CD4-positive, alpha-beta T cell treated with Interleukin-21 for 1 hour (primary cell): Measurements from ENCODE around the gene RHNO1.
A peak's percentile ranks its signal among the peaks of the same experiment; 100 is the strongest.

Experiments
- DNase-seq: peaks from one replicate; pipeline ENCODE4 v3.0.0-alpha.2; 2020

Gene RHNO1, protein sequence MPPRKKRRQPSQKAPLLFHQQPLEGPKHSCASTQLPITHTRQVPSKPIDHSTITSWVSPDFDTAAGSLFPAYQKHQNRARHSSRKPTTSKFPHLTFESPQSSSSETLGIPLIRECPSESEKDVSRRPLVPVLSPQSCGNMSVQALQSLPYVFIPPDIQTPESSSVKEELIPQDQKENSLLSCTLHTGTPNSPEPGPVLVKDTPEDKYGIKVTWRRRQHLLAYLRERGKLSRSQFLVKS

DNA sequence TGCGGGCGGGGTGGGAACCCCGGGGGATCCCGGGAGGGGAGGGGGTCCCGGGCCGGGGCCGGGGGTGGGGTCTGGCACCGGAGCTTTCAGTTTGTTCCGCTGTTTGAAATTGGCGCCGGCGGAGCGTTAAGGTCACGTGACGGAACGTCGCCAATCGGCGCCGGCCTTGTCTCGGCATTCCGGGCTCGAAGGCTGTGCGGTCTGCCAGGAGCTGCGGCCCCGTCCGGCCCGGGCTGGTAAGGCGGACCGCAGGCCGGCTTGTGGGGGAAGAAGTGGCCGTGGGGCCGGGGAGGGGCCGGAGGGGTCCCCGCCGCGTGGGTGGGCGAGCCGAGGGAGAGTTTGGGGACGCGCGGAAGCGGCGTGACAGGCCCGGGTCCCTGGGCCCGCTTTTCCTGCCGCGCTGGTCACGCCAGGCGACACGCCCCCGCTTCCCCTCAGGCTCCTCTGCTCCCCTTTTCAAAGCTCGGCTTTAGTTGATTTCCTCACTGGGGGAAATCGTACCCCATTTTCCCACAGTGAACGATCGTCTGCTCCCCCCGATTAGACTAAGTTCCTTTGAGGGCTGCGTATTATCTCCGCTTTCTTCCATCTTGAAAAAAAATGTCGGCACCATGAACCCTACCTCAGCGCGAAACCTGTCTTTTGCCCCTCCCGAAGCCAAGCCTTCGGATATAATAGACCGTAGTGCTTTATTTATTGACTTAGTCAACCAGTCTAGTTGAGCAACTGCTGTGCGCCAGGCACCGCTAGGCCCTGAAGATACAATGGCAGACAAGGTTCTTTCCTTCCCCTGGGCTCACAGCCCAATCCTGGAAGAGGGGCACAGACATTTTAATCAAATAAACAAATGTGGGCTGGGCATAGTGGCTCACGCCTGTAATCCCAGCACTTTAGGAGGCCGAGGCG is at the start of gene RHNO1, which contains the start of gene FOXM1:
Gene RHNO1 (plus strand): TSS at position 177 of the 906 bp plus-strand sequence. CDS start 8,144 bp downstream, outside the sequence.
Gene FOXM1 (minus strand): TSS at position 128 of the 906 bp plus-strand sequence. CDS start 2,696 bp downstream, outside the sequence.
- DNase-seq, result peak; percentile 90

DNA sequence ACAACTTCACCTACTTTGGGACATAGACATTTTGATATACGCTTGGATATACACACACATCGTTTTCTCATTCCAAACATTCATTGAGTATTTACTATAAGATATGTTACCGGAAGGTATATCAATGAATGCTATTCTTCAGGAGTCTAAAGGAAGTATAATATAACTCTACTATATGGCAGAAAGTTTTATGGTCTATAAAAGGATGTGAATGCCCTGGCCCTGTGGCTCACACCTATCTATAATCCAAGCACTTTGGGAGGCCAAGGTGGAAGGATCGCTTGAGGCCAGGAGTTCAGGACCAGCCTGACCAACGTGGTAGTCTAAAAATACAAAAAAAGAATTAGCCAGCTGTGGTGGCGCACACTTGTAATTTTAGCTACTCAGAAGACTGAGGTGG is 47.7 kb upstream of the RHNO1 start:
- no peak for DNase-seq

DNA sequence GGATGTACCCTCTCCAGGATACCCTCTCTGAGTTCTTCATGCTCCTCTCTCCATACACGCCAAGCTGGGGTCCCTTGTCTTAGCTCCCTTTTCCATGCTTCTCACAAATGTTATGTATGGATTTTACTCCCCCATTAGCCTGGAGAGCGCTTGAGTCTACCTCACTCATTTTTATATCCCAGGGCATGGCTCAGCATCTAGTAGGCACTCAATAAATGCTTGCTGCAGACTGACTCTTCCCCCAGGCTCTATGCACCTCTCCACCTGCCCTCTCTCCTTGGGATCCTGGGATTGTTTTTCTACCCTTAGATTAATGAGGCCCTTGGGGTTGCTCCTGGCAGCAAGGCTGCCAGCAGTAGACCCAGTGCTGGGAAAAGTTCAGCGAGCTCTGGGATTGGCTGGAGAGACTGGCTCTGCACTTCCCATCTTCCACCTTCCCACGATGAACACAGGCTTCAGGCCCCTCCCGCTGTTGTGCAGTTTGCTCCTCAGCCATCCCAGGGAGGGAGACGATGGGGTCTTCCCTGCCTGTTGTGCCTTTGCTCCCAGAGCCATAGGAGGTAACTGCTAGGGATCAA is 44.4 kb upstream of the RHNO1 start:
- no peak for DNase-seq

DNA sequence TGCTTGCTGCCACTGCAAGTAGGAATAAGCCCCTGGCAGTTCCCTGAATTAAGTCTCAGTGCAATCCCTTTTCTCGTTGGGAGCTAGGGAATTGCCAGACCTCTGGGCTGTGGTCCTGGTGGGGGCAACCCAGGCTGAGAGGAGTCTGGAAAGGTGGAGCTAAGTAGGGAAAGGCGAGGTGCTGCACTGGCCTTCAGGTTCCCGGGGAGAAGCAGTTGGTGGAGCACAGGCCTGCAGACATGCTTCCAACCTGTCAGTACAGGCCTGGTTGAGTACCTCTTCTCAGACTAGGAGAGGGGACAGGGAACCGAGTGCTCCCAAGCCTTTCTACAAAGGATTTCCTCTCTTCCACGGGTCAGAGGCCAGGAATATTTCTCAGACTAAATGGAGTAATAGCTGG is 43.7 kb upstream of the RHNO1 start:
- no peak for DNase-seq

DNA sequence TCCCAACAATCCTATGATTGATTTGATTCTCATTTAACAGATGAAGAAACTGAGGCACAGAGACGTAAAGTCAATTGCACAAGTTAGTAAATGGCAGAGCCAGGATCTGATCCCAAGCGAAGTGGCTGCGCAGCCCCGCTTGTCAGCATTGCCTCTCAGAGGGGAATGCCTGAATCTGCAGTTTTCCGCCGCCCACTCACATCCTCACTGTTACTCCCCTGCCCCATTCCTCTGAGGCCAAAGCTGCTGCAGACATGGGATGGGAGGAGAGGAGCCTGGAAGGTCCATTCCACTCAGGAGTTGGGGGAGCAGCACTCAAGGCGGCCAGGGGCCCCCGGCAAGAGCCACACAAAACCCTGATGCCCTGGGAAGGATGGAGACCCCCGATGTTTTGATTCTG is 43.2 kb upstream of the RHNO1 start:
- no peak for DNase-seq

DNA sequence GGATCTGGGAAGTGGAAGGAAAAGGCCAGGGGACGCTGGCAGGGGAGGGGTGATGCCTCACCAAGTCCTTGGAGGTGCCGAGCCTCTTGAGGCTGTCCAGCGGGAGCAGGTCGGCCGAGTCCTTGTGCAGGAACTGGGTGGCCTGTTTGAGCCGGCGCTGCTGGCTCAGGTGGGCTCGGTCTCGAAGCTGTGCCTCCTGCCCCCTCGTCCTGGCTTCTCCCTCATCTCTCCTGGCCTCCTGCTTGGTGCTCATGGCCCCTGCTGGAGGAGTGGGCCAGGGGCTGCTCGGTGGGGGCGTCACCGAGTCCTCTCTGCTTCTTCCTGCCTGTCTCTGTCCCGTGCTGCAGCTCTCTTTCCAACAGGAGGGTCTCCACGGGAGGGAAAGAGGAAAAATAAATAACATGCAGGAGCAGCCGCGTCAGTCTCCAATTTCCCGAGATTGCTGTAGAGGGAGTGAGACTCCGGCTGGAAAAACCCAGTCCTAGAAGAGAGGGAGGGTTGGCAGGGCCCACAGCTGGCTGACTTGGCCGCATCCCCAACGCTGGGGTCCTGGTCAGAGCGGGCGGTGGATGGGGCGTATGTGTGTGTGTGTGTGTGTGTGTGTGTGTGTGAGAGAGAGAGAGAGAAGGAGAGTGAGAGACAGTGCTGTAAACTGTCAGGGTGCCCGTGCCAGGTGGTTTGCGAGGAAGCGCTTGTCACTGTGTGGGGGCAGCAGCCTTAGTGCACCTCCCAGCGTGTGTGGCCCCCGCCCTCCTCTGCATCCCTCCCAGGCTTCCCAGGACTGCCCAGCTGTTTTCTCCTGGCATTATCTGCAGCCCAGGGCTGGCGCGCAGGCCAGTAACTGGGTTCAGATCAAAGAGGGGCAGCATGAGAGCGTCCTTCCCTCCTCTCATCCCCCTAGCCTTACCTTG is 42.2 kb upstream of the RHNO1 start, which contains the start of gene NRIP2:
Gene NRIP2 (minus strand): TSS at position 455 of the 911 bp plus-strand sequence. CDS start 52 bp downstream, at position 403.
- DNase-seq, result no peak

DNA sequence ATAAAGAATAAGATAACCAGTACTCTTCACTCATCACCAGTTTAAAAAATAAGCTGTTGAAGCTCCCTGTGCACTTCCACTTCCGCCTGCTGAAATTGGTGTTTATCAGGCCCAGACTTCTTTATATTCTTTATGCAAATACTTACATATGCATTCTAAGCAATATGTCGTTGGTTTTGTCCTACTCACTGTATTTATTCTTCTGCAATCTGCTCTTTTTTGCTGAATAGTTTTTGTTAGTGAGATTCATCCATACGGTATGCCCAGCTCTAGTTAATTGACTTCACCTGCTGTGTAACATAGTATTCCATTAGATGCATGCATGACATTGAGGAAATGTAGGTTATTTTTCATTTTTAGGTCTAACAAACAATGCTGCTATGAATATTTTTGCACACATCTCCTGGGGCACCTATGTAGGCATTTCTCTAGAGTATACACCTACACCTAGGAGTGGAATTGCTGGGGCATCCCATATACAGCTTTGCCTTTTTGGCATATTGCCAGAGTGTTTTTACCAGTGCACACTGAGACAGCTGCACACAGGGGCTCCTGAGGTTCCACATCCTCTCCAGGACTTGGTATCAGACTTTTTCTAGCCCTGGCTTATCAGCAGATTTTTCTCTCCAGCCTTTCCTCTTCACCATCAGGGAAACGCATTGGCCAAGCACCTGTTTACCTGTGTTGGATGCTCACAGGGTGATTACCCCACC is 41.2 kb upstream of the RHNO1 start:
- DNase-seq, result no peak

DNA sequence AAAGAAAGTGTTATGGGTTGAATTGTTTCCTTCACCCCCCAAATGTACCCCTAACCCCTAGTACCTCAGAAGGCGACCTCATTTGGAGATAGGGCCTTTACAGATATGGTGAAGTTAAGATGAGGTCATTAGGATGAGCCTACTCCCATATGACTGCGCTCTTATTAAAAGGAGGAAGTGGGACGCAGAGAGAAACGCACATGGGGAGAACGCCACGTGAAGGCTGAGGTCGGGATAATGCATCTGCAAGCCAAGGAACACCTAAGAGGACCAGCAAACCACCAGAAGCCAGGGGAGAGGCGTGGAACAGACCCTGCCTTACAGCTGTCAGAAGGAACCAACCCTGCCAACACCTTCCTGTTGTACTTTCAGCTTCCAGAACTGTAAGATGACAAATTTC is 40.4 kb upstream of the RHNO1 start:
- no peak for DNase-seq

DNA sequence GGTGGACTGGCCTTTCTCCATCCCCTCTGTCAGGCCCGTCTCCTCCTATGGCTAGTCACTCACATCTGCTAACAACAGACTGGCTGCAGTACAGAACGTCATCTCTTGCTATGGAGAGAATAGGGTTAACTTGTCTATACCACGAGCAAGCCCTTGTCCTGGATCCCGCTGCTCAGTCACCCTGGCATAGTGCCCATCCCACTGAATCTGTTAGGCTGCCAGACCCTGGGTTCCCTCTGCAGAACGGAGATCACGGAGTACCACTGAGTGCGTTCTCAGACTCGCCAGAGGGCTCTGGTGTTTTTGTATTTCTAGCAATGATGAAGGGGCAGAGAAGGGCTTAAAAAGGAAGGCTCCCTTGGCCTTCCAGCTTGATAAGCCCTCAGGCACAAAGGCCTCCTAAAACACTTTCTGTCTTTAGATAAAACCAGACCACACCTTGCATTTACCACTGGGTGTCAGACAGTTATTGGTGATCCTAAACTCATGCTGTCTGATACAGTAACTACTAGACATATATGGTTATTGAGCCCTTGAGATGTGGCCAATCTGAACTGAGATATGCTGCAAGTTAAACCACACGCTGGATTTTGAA is 35.9 kb upstream of the RHNO1 start:
- no peak for DNase-seq

DNA sequence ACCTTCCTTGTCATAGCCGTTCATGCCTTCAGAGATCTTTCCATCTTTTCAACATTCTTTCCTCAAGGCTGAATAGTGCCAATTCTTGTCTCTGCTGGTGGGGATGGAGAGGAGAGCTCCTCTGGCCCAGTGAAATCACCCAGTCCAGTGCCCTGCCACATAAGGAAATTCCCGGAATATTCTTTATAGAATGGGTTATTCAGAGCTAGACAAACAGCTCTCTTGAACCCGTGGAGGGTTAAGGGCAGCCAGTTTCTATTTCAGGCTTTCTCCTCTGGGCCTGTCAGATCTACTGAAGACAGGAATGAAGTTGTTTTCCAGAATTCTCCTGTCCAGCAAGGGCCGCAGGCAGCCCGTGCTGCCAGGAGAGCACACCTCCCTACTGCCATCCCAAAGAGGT is 34.1 kb upstream of the RHNO1 start:
- DNase-seq, result no peak

DNA sequence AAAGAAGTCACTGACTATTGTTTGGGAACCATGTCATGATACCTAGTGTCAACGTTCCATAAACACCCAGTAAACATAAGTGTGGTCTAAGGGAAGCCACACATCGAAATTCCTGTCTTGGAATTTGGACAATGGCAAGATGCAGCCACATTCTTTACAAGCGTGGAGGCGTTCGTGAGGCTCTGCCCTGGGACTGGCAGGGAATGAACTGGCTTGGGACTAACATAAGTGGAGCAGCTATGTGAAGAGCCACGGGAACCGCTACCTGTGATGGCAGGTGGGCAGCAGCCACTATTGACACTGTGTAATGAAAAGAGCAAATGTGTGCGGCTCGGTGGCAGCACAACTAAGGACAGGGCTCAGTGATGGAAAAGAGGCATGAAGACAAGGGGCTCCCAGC is 32.2 kb upstream of the RHNO1 start:
- no peak for DNase-seq

DNA sequence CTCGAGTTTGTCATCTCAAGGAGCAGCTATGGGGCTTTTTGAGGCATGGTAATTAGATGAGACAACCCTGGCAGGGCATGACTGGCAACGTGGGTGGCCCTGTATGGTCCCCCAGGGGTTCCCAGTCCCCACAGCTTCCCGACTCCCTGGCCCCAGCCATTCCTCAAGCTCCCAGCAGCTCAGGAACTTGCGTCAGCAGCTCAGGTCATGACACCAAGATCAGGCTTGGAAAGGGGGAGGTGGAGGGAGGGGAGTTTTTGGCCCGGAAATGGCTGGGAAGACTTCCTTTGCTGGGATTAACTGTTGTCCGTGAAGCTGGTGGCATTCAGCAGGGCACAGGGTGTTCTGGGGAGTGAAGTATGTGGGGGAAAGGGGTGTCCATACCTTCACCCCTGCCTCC is 31.7 kb upstream of the RHNO1 start:
- DNase-seq, result no peak

DNA sequence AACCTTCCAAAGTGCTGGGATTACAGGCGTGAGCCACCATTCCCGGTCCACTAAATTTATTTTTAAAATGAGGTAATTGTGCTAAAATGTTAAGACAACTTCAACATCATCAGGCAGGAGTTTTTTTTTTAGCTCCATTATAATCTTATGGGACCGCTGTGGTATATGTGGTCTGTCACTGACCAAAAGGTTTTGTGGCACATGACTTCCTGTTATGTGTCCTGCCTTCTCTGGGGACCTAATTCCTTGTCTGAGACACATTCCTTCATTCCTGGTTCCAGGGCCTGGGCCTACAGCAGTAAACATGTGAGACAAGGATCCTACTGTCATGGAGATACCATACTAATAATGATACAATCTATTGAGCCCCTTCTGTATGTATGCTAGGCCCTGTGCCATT is 25.1 kb upstream of the RHNO1 start:
- DNase-seq, result no peak

DNA sequence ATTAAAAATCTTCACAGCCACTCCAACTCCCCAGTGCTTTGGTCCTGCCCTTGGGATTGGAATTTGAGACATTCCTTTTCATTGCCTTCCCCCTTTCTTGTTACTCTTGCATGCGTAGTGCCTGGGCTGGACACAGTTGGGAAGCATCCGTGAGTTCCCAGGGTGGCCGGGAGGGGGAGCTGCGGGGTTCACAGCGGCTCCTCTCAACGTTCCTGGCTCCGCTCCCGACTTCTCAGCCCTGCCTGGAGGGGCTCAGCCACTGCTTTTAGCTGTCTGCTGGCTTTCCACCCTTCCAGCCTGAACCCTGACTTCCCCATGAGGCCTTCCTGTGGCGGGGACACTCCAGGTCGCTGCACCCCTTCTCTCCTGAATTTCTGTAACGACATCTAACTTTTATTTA is 23.4 kb upstream of the RHNO1 start:
- peak; percentile 19 for DNase-seq

DNA sequence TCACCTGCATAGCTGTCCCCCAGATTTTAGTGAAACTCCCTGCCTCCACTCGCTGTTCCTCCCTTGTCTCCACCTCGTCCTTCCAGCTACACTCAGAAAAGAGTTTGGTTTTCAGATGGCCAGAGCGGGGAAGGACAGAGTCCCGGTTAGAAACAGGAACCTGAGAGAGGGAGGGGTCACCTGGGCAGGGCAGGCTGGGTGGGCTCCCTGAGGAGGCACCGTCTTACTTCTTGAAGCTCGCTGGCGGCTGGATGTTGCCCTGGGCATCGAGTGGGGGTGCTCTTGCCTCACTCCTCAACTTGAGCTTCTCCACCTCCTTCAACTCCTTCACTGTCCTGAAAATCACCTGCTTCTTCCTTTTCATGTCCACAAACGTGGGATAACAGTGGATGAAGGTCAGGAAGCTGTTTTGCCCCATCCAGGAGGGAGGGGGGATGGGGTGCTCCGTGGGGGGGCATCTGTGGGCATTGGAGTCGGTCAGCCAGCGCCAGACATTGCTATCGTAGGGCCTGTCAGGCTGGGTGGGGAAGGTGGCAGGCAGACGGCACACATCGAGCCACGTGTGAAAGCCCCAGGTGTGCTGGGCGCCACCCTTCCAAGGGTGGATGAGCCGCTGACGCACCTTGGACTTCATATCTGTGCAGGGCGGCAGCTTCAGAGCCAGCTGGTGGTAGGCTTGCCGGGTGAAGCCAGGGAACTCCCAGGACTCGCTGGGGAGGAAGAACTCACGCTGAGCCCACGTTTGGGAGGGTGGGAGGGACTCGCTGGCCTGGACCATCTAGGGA is 22.2 kb upstream of the RHNO1 start:
- no peak for DNase-seq

DNA sequence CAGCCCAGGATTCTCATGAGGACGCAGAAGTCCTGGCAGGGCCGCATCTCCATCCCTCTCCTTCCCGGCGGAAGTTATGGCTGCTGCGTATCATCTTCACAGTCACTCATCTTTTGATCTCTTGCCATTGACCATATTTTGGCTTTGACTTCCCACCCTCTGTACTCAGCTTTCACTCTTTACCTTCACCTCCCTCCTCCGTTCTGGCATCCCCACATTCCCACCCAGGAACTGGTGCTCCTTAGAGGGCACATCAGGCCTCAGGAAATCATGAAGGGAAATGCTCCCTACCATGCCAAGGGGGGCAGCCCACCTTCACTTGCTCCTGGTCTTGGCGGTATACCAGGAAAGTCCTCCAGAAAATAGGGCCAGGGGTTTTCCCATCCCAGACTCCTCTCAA is 21.5 kb upstream of the RHNO1 start:
- DNase-seq, result no peak

DNA sequence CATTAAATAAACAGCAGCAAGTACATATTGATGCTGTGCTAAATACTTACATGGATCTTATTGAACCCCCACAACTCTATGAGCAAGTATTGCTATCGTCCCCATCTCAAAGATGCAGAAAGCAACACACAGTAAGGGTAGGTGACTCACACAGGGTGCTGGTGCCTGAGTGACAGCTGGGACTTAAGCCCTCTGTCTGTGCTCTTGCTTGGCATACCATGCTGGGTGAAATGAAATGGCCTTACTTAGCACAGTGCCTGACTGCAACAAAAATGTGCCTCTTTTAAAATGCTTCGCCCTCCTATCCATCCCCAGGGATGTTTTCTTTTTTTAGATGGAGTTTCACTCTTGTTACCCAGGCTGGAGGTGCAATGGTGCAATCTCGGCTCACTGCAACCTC is 21.0 kb upstream of the RHNO1 start:
- DNase-seq, result no peak

DNA sequence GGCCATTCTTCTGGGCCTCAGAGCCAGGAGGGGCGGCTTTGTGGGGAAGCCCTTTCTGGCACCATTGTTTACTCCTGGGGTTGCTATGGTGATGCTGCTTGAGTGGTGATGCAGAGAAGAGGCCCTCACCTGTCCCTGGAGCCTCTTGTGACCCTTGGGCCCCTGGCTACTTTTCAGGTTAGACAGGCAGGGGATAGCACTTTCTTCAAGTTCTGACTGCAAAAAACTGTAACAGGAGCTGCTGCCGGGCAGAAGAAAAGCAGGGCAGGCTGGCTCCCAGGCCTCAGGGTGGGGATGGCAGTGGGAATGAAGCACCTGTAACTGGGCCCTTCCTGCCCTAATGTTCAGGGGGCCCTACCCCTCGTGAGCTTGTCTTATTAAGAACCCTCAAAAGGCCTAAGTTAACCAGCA is 20.0 kb upstream of the RHNO1 start, which contains the start of gene TEX52:
Gene TEX52 (minus strand): TSS at position 19 of the 411 bp plus-strand sequence. CDS start 13 bp downstream, at position 6.
- no peak for DNase-seq

DNA sequence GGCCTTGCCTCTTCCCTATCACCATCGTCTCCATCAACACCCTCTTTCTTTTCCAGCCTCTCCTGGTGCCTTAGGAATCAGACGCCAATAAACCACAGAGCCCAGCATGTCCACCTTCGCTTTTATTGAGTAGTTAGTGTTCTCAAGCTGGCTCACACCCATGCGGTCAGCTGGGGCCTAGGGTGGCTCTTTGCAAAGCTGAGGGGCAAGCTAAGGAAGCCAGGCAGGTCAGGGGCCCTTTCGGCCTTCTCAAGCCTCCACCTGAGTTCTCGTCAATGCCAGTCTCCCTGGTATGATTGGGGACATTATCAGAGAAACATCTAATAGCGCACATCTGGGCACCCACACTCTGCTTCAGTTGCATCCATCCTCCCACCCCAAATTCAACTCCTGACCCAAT is 19.4 kb upstream of the RHNO1 start:
- no peak for DNase-seq

DNA sequence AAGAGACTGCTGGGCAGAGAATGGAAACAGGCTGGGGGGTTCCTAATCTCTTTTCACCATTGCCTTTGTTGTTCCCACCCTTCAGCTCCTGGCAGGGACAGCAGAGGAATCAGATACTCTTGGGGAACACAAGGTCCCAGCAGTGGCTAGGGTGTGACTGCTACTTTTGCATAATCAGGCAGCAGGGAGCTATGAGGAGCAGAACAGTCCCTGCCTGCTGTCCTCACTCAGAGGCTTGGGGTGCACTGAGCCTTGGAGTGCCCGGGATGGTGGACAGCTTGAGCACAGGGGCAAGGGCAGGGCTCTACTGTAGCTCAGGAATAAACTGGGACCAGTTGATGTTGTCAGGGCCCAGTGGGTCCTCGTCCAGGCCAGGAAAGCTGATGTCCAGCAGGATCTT is 18.7 kb upstream of the RHNO1 start:
- DNase-seq, result no peak
